HepG2 (cell line): ENCODE results near the gene ZFAND3. TPM values are rescaled to one million over a fixed set of nuclear protein-coding genes. Genes with fewer than 3 reads are reported as not detected.

Experiments
- BATF2 ChIP-seq: sonication (generic); formaldehyde crosslinking; IDR thresholded peaks from 2 replicates; pipeline ENCODE4 v1.8.0; 2022; ENCODE audit warnings: mild to moderate bottlenecking, missing genetic modification reagents, moderate library complexity
- CBFB ChIP-seq: sonication (generic); formaldehyde crosslinking; IDR thresholded peaks from 2 replicates; pipeline ENCODE4 v1.4.0; 2020; ENCODE audit warnings: missing genetic modification reagents
- CEBPB ChIP-seq: IDR thresholded peaks from 2 replicates; pipeline ENCODE4 v1.6.1; 2011; ENCODE audit warnings: low read depth, low read length, improper control_type of control experiment, borderline replicate concordance
- CERS6 ChIP-seq: sonication (generic); formaldehyde crosslinking; IDR thresholded peaks from 2 replicates; pipeline ENCODE4 v1.5.0; 2020; ENCODE audit warnings: missing genetic modification reagents
- CREB3 ChIP-seq: sonication (generic); formaldehyde crosslinking; IDR thresholded peaks from 2 replicates; pipeline ENCODE4 v1.5.0; 2020; ENCODE audit warnings: missing genetic modification reagents
- HMGXB4 ChIP-seq, 2 experiments: sonication (generic) in 1 of 2; formaldehyde crosslinking in 1 of 2; IDR thresholded peaks; 2 replicates each; pipeline versions ENCODE4 v1.4.0 to v1.6.1; 2018 to 2020; ENCODE audit warnings: missing genetic modification reagents in 2 of 2, borderline replicate concordance in 1 of 2, low read depth in 1 of 2, mild to moderate bottlenecking in 1 of 2, missing biosample characterization in 1 of 2
- IKZF1 ChIP-seq: fragments of 450-650 bp; IDR thresholded peaks from 2 replicates; pipeline ENCODE4 v1.7.1; 2016
- MEIS1 ChIP-seq: sonication (generic); formaldehyde crosslinking; IDR thresholded peaks from 2 replicates; pipeline ENCODE4 v1.9.0; 2021; ENCODE audit warnings: mild to moderate bottlenecking, missing genetic modification reagents, moderate library complexity, borderline replicate concordance
- SUZ12 ChIP-seq: fragments of 150-350 bp; IDR thresholded peaks from 2 replicates; pipeline ENCODE4 v1.6.1; 2014; ENCODE audit warnings: low read depth, low read length
- TMF1 ChIP-seq: sonication (generic); formaldehyde crosslinking; IDR thresholded peaks from 2 replicates; pipeline ENCODE4 v1.8.1; 2022; ENCODE audit warnings: low read depth, missing genetic modification reagents
- ZBED4 ChIP-seq: sonication (generic); formaldehyde crosslinking; IDR thresholded peaks from 2 replicates; pipeline ENCODE4 v1.4.0; 2020; ENCODE audit warnings: missing genetic modification reagents, borderline replicate concordance
- ZNF225 ChIP-seq: sonication (generic); formaldehyde crosslinking; IDR thresholded peaks from 2 replicates; pipeline ENCODE4 v1.4.0; 2020; ENCODE audit warnings: mild to moderate bottlenecking, missing genetic modification reagents
- ZNF446 ChIP-seq: sonication (generic); formaldehyde crosslinking; IDR thresholded peaks from 2 replicates; pipeline ENCODE4 v1.5.0; 2020; ENCODE audit warnings: mild to moderate bottlenecking, missing genetic modification reagents
- ZNF574 ChIP-seq: sonication (generic); formaldehyde crosslinking; IDR thresholded peaks from 2 replicates; pipeline ENCODE4 v1.4.0; 2020; ENCODE audit warnings: missing genetic modification reagents
- ZNF766 ChIP-seq: sonication (generic); formaldehyde crosslinking; IDR thresholded peaks from 2 replicates; pipeline ENCODE4 v1.5.0; 2020; ENCODE audit warnings: missing genetic modification reagents, borderline replicate concordance
- ZSCAN25 ChIP-seq: sonication (generic); formaldehyde crosslinking; IDR thresholded peaks from 2 replicates; pipeline ENCODE4 v1.8.0; 2022; ENCODE audit warnings: mild to moderate bottlenecking, missing genetic modification reagents
- polyA plus RNA-seq, 8 experiments: library from polyadenylated mRNA; depleted of rRNA in 3 of 8; stranded (reverse) in 7 of 8; unstranded in 1 of 8; fragments of >200 nt; fragmentation: Illumina TruSeq in 4 of 8; extraction: Trizol in 4 of 8; gene quantifications; 2 replicates each; pipeline versions ENCODE4 v1.2.1 to v1.2.3, GENCODE V29; 2011 to 2016; ENCODE audit warnings: low read depth in 4 of 8, missing spikeins in 1 of 8, mixed read lengths in 1 of 8; ENCODE audit not compliant: insufficient read depth in 1 of 8
- total RNA-seq, 5 experiments: library from RNA; depleted of rRNA; stranded (reverse); fragments of >200 nt; fragmentation: Illumina TruSeq; extraction: Trizol; gene quantifications; 2 replicates each; pipeline ENCODE4 v1.2.3, GENCODE V29; 2016; ENCODE audit warnings: low read depth in 1 of 5

The ZFAND3 gene
- total and polyA plus RNA-seq, 2 of the 13 experiments (the other 11 are each of a cell fraction or from before 2014, with no cell fraction given) = 16.4 to 17.1 TPM

- TF ChIP-seq ZNF574 = peak; percentile 56; the same call in 1 of the 2 replicates
- no peak for TF ChIP-seq ZSCAN25
- no peak for TF ChIP-seq CEBPB
- TF ChIP-seq ZNF766 = 0 out of 2 replicates have a peak, but pooled peaks have one; percentile 56
- peak; percentile 74; the same call in 1 of the 2 replicates for TF ChIP-seq ZBED4 (CRISPR knock-in tag)
- no peak for TF ChIP-seq SUZ12
- TF ChIP-seq TMF1 (CRISPR knock-in tag) = no peak
- TF ChIP-seq CBFB (CRISPR knock-in tag) = no peak
- no peak for TF ChIP-seq MEIS1 (CRISPR knock-in tag)
- peak; percentile 65; the same call in 1 of the 2 replicates for TF ChIP-seq CREB3 (CRISPR knock-in tag)
- TF ChIP-seq IKZF1 = no peak
- TF ChIP-seq CERS6 (CRISPR knock-in tag) = no peak
- TF ChIP-seq BATF2 (CRISPR knock-in tag) = no peak
- peak; percentile 19; the same call in 1 of the 2 replicates for TF ChIP-seq ZNF225 (CRISPR knock-in tag)
- TF ChIP-seq HMGXB4 (CRISPR knock-in tag; IDR thresholded peaks at IDR 0.05; ENCODE audit: borderline replicate concordance in 1 of 2, low read depth in 1 of 2) = no peak
- TF ChIP-seq ZNF446 (CRISPR knock-in tag) = 0 out of 2 replicates have a peak, but pooled peaks have one; percentile 16
Observed at GRCh38 chr6:37818536-37819176, 871 bp upstream of the ZFAND3 start (continued).
